ENCODE data around the gene TUBAL3.

- TF ChIP-seq CTCF (conservative IDR thresholded peaks at IDR 0.05; ENCODE audit: low read depth, low read length): peak; percentile 81
- no peak for TF ChIP-seq FOS (IDR thresholded peaks at IDR 0.05; ENCODE audit: low read depth, low read length)
- no peak for TF ChIP-seq USF2 (IDR thresholded peaks at IDR 0.05; ENCODE audit: low read depth, low read length)
- no peak for TF ChIP-seq POLR2A (IDR thresholded peaks at IDR 0.05; ENCODE audit: low read depth, low read length)
- TF ChIP-seq MXI1 (IDR thresholded peaks at IDR 0.05; ENCODE audit: borderline replicate concordance, low read depth, low read length): no peak
- TF ChIP-seq CEBPB (IDR thresholded peaks at IDR 0.05; ENCODE audit: low read depth, low read length): peak; percentile 89
- no peak for TF ChIP-seq RFX5 (IDR thresholded peaks at IDR 0.05; ENCODE audit: low read depth, low read length)
- peak; percentile 83 for TF ChIP-seq RAD21 (IDR thresholded peaks at IDR 0.05; ENCODE audit: low read length)
- TF ChIP-seq MAFK (IDR thresholded peaks at IDR 0.05; ENCODE audit: low read depth, low read length): no peak
- no peak for TF ChIP-seq BHLHE40 (IDR thresholded peaks at IDR 0.05; ENCODE audit: low read depth, low read length)
- no peak for TF ChIP-seq CHD1 (IDR thresholded peaks at IDR 0.05; ENCODE audit: low read depth, low read length)
- TF ChIP-seq ELK1 (IDR thresholded peaks at IDR 0.05; ENCODE audit: borderline replicate concordance, low read depth, low read length): no peak
- TF ChIP-seq MAZ (IDR thresholded peaks at IDR 0.05; ENCODE audit: borderline replicate concordance, low read depth, low read length): no peak
- peak; percentile 88 for TF ChIP-seq SMC3 (IDR thresholded peaks at IDR 0.05; ENCODE audit: low read depth, low read length)
Measured at GRCh38 chr10:5442065-5442989, 37.7 kb upstream of the TUBAL3 start.
